ENCODE data around the gene ARPC3. TPM values are rescaled to one million over a fixed set of nuclear protein-coding genes. Genes with fewer than 3 reads are reported as not detected.

The ARPC3 gene
- 136 and 158 TPM in 2 replicates for total RNA-seq

GRCh38 chr12:110449799-110450497, at the start of gene ARPC3:
Gene ARPC3, minus strand, starts transcription at chr12:110450337. Its CDS starts 77 bp downstream, at chr12:110450260.

GRCh38 chr12:110468214-110469048, 18.3 kb upstream of the ARPC3 start, which contains the start of the genes FAM216A and GPN3:
Gene FAM216A, plus strand, starts transcription at chr12:110468845. Its CDS starts 31 bp downstream, at chr12:110468876.
Gene GPN3, minus strand, starts transcription at chr12:110468257. Its CDS starts 54 bp downstream, at chr12:110468203.

GRCh38 chr12:110403146-110403975, 46.8 kb downstream of the ARPC3 start, which contains the start of gene ANAPC7:
Gene ANAPC7, minus strand, starts transcription at chr12:110403708. Its CDS starts 81 bp downstream, at chr12:110403627.

Other genes starting within 250 kb of the ARPC3 start
- gene ATP2A2, start 169.1 kb downstream of the ARPC3 start, total RNA-seq, result 236 and 249 TPM in 2 replicates
- 36.8 and 45.1 TPM in 2 replicates for gene ANAPC7, start 46.6 kb downstream of the ARPC3 start, total RNA-seq
- 11.5 and 17.1 TPM in 2 replicates for gene GPN3, start 17.9 kb upstream of the ARPC3 start, total RNA-seq
- gene FAM216A, start 18.5 kb upstream of the ARPC3 start, total RNA-seq, result 11.9 and 17.3 TPM in 2 replicates
- gene VPS29, start 51.8 kb upstream of the ARPC3 start, total RNA-seq, result 45.0 and 50.9 TPM in 2 replicates
- 0.40 and 0.46 TPM in 2 replicates for gene RAD9B, start 52.0 kb upstream of the ARPC3 start, total RNA-seq
- 9.1 and 11.0 TPM in 2 replicates for gene PPTC7, start 133.0 kb upstream of the ARPC3 start, total RNA-seq
- 40.6 and 42.1 TPM in 2 replicates for gene TCTN1, start 163.8 kb upstream of the ARPC3 start, total RNA-seq
- 2.3 and 2.7 TPM in 2 replicates for gene HVCN1, start 238.8 kb upstream of the ARPC3 start, total RNA-seq